Muscle of leg (tissue), 11 donors: ENCODE results near the gene UQCC2. TPM values are rescaled to one million over a fixed set of nuclear protein-coding genes. Genes with fewer than 3 reads are reported as not detected.

ENCODE experiments used
- DNase-seq: peaks from one replicate; pipeline ENCODE4 v3.0.0; 2013
- H3K27ac ChIP-seq: one replicate; pipeline ENCODE4 v1.5.1; 2013; ENCODE audit warnings: mild to moderate bottlenecking, low read length, control low read depth
- H3K27me3 ChIP-seq: one replicate; pipeline ENCODE4 v1.6.1; 2013; ENCODE audit warnings: low read length; ENCODE audit not compliant: control insufficient read depth, insufficient read depth
- H3K36me3 ChIP-seq: one replicate; pipeline ENCODE4 v1.6.1; 2013; ENCODE audit warnings: low read length; ENCODE audit not compliant: control insufficient read depth, insufficient read depth
- H3K4me1 ChIP-seq: one replicate; pipeline ENCODE4 v1.6.1; 2013; ENCODE audit warnings: low read length; ENCODE audit not compliant: control insufficient read depth, insufficient read depth
- H3K4me3 ChIP-seq: one replicate; pipeline ENCODE4 v1.5.1; 2013; ENCODE audit warnings: low read length, control low read depth
- H3K9me3 ChIP-seq: replicated peaks from 2 replicates; pipeline ENCODE4 v1.6.1; 2013; ENCODE audit warnings: low read depth, low read length; ENCODE audit not compliant: control insufficient read depth
- WGBS: methylation state at CpG from one replicate; pipeline ENCODE4 v1.1.5; 2013; ENCODE audit warnings: missing lambda C conversion rate; ENCODE audit not compliant: insufficient coverage; 5-methylcytosine and 5-hydroxymethylcytosine counted together
- polyA plus RNA-seq, 8 donors: library from polyadenylated mRNA; unstranded; fragments of 120-200 nt; gene quantifications; one replicate each; pipeline versions ENCODE4 v1.2.1 to v1.2.3, GENCODE V29; 2013; ENCODE audit warnings: inconsistent platforms in 1 of 8, low replicate concordance in 1 of 8; ENCODE audit not compliant: insufficient read length in 8 of 8, insufficient read depth in 1 of 8
- total RNA-seq: library from RNA; stranded (reverse); fragments of 120-200 nt; gene quantifications from one replicate; pipeline ENCODE4 v1.2.4, GENCODE V29; 2013

The UQCC2 gene
- total and polyA plus RNA-seq, 9 donors: 60.6 to 99.9 (median 74.8) TPM

DNA sequence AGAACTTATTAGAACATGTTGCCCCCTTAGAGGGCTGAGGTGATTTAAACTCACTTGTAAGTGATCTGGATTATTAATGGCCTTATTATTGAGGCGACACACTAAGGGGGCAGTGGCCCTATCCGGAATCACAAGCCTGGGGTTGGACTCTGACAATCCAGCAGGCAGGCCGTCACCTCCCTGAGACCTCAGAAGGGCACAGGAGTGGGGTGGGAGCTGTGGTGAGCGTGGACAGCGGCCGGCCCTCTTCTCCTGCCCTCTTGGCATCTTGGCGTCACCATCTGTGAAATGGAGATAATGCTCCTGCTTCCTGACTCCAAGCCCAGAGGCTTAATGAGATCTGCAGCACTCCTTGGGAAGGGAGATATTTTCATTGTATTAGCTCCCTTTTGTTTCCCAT lies 15.6 kb upstream of the UQCC2 start:
- Histone ChIP-seq H3K36me3 (peaks cover 43% of the 10 kb centered on the region), H3K27me3 (peaks cover 13% of the 10 kb centered on the region), H3K4me3 (no peak overlapping the region), H3K9me3 (no peaks in the 10 kb centered on the region), H3K4me1 (no peaks in the 10 kb centered on the region), H3K27ac (no peak overlapping the region)
- DNase-seq: no peak
- WGBS: 82% methylated on average over 4 of the region's 7 CpGs

DNA sequence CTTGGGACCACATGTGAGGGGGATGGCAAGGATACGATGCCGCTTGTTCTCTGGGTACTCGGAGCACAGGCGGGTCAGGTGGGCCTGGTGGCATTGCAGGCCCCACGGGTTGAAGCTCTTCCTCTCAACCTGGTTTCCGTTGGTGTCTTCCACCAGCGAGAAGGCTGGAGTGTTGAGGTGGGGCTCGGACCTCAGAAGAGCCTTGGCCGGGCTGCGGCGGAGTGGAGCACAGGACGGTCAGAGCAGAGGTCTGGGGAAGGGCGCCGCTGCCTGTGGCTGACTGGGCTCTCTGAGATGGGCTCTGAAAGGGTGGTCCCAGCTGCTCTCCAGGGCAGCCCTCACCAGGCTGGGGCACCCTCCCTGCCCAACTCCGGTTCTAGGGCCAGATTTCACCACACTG lies 15.2 kb upstream of the UQCC2 start:
- H3K27ac ChIP-seq: no peak overlapping the region
- DNase-seq: no peak
- peaks cover 47% of the 10 kb centered on the region for H3K36me3 ChIP-seq
- WGBS: 94% methylated on average over 11 of the region's 15 CpGs
- H3K4me3 ChIP-seq: no peak overlapping the region
- H3K27me3 ChIP-seq: peaks cover 13% of the 10 kb centered on the region
- H3K4me1 ChIP-seq: no peaks in the 10 kb centered on the region
- no peaks in the 10 kb centered on the region for H3K9me3 ChIP-seq

DNA sequence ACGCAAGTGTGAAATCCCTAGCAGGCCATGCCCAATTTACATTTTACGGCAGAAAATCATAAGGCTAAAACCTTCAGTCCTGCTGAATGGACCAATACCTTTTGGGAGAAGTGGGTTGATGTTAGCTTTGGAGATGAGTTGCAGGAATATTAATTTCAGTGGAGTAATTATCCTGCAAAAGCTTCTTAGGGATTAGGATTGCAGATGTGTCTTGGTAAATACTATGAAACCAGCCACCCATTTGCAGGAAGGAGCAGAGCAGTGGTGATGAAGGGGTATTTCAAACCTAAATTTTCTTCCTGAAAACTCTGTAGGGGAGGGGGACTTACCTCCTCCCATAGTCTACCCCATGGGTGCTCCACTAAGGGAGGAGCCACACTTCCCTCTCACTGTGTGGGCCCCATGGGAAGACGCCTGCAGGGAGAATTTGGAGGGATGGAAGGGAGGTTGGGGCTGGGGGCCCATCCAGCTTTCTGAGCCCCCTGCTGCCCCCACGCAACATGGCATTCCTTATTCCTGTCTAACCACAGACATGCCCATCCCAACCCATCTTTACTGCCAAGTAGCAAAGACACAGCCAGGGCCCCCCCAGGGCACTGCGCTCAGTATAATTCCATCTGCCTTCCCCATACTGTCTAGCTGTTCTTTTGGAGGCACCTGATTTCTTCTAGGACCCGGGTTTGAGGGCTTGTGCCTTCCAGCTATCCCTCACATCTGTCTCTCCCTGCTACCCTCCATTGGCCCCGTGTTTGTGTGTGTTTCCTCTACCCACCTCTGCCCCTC lies 14.6 kb upstream of the UQCC2 start:
- WGBS: 80% methylated on average over 2 of the region's 7 CpGs
- Histone ChIP-seq H3K4me3 (no peak overlapping the region), H3K27ac (no peak overlapping the region), H3K27me3 (peaks cover 13% of the 10 kb centered on the region), H3K36me3 (peaks cover 43% of the 10 kb centered on the region), H3K9me3 (no peaks in the 10 kb centered on the region), H3K4me1 (no peaks in the 10 kb centered on the region)
- no peak for DNase-seq

DNA sequence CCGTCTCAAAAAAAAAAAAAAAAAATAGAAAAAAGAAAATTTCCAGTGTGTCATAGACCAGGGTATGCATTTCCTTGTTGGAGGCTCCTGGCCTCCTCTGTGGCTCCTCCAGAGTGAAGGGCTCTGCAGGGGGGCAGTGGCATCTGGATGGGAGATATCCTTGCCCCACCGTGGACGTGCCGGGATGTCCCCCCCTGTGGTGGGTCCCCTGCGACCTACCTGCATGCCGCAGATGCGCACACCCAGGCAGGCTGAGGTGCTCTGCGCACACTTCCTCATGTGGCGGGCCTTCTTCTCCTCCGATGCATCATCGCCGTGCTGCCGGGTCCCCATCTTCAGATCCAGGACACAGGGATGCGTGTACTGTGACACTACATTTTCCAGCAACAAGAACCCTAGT lies 13.7 kb upstream of the UQCC2 start:
- H3K4me3 ChIP-seq: no peak overlapping the region
- peaks cover 39% of the 10 kb centered on the region for H3K36me3 ChIP-seq
- H3K4me1 ChIP-seq: no peaks in the 10 kb centered on the region
- DNase-seq: no peak
- WGBS: 93% methylated on average over 10 of the region's 14 CpGs
- no peak overlapping the region for H3K27ac ChIP-seq
- H3K27me3 ChIP-seq: peaks cover 16% of the 10 kb centered on the region
- no peaks in the 10 kb centered on the region for H3K9me3 ChIP-seq

DNA sequence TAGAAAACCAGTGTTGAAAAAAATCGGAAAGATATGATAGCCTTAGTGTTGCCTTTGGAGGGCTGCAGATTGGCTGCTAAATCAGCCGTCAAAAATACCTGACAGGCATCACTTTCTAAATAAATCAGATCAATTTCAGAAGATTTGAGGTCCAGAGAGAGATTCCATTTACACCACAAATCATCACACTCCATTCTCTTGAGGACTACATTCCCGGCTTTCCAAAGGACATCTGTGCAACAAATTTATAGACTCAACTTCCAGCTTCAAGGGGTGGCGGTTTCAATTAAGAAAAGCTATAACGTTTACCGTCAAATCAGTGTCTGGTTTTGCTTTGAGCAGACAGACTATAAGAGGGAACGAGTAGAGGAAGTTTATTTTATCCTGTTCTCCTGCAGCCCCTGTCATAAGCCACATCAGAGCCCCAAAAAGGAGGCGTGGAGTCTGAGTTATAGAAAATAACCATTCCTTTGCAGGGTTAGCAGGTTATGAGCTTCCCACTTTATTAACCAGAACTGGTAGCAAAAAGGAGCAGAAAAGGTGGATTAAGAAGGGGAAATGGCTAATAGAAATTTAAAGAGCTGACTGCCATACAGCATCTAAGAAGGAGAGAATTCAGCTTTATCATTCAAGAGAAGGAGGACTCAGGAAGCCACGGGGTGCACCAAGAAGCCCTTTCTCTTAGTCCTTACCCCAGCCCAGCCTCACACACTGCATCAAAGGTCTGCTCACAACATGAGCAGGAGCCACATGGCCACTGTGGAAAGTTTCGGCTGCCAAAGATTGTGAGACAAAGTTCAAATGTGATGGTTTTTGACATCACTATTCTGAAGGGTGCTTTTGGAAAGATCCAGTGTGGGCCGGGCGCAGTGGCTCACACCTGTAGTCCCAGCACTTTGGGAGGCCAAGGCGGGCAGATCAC lies 12.9 kb upstream of the UQCC2 start:
- Histone ChIP-seq H3K36me3 (peaks cover 39% of the 10 kb centered on the region), H3K4me3 (no peak overlapping the region), H3K27me3 (peaks cover 16% of the 10 kb centered on the region), H3K27ac (no peak overlapping the region), H3K4me1 (no peaks in the 10 kb centered on the region), H3K9me3 (no peaks in the 10 kb centered on the region)
- no peak for DNase-seq
- WGBS: 72% methylated on average over 4 of the region's 13 CpGs

DNA sequence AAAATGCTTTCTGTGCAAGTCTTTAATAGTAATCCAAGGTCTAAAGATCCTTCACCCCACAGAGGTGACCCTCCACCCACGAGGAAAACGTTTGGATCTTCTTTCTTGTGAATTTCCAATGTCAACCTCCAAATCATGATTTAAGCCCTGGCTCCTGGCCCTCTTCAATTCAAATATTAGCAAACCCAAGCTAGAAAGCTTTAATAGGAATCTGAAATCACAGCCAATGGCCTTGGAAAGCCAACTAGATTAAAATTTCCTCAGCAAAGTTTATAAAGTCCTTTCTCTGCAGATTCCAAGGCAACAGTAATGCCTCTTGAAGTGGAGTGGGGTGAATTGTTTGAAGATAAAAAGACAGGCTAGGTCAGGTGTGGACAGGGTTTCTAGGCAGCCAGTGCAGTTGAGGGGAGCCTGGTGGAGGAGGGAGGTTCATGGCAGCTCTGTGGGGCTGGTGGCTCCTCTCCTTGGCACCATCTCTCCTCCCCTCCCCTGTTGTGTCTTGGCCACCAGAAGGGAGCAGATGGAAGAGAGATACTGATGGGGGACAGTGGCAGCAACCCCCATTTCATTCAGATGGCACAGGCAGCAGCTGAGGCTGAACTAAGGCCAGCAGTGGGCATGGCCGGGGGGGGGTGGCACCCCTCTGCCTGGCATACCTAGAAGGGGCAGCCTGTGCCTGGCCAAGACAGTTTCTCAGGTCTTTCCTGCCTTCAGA lies 12.0 kb upstream of the UQCC2 start:
- H3K27ac ChIP-seq: no peak overlapping the region
- peaks cover 2% of the 10 kb centered on the region for H3K9me3 ChIP-seq
- whole genome bisulfite sequencing: 48% methylated on average over 3 of the region's 3 CpGs
- H3K4me3 ChIP-seq: no peak overlapping the region
- peaks cover 16% of the 10 kb centered on the region for H3K27me3 ChIP-seq
- peaks cover 36% of the 10 kb centered on the region for H3K36me3 ChIP-seq
- H3K4me1 ChIP-seq: no peaks in the 10 kb centered on the region
- peak; percentile 56 for DNase-seq

DNA sequence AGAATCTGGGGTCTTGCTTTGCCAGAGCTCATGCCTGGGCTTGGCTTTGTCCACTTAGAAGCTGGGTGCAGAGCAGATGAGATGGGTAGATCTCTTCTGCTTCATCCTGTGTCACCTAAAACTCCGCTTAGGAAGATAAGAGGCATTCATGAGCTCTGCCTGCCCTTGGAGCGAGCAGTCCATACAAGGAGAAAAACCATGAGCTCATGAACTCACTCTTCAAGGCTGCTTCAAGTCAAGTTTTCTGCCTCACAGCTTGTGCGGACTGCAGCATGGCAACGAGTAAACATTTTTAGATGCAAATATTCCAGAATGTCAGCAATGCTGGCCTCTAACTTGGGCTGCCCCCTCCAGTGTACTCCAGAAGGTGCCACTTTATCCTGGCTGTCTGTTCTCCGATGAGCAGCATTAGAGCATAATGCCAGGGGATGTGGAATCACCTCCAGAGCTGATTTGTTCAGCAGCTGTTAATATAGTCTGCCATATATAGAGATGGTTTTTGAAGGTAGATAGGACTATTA lies 10.7 kb upstream of the UQCC2 start:
- Histone ChIP-seq H3K27ac (no peak overlapping the region), H3K9me3 (peaks cover 2% of the 10 kb centered on the region), H3K4me3 (no peak overlapping the region), H3K27me3 (peaks cover 16% of the 10 kb centered on the region), H3K36me3 (peaks cover 26% of the 10 kb centered on the region), H3K4me1 (peaks cover 11% of the 10 kb centered on the region)
- WGBS: 75% methylated on average over 4 of the region's 5 CpGs
- no peak for DNase-seq

DNA sequence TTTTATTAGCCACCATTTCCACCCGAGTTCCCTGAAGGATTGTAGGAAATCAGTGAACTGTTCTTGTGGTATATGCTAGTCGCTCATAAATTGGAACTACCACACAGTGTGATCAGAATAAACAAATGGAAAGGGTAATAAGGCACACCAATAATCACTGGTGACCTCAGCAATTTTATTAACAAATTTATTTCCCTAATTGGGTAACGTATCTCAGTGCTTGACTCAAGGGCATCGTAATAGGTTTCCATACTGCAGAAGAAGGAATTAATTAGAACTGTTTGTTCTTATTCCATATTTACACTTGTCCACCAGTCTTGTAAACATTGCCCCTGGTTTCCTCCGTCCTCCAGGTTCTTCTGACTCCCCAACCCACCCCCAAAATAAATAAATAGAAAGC lies 10.0 kb upstream of the UQCC2 start:
- H3K27ac ChIP-seq: no peak overlapping the region
- H3K4me3 ChIP-seq: no peak overlapping the region
- no peak for DNase-seq
- H3K9me3 ChIP-seq: peaks cover 2% of the 10 kb centered on the region
- peaks cover 12% of the 10 kb centered on the region for H3K4me1 ChIP-seq
- WGBS: no CpG with 5 or more reads among the region's 5 CpGs
- H3K36me3 ChIP-seq: peaks cover 23% of the 10 kb centered on the region
- peaks cover 16% of the 10 kb centered on the region for H3K27me3 ChIP-seq

DNA sequence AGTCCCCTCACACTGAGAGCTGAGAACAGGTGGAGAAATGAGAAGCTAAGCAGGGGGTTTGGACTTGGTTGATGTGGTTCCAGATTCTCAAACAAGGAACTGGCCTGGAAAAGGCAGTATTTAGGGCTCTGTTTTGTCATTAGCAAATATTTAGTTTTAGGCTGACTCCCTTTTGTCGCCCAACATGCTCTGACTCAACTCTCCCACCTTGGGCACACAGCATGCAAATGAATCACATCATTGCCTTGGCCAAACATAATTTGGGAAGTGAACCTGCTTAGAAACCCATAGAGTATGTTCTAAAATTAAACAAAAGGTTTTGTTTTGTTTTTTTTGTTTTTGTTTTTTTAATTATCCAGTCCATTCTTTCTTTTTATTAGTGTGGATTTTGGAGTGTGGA lies 9.5 kb upstream of the UQCC2 start:
- Histone ChIP-seq H3K27me3 (peaks cover 16% of the 10 kb centered on the region), H3K4me3 (no peak overlapping the region), H3K36me3 (peaks cover 23% of the 10 kb centered on the region), H3K27ac (no peak overlapping the region), H3K4me1 (peaks cover 12% of the 10 kb centered on the region), H3K9me3 (peaks cover 2% of the 10 kb centered on the region)
- no CpG with 5 or more reads among the region's 1 CpG for WGBS
- DNase-seq: no peak
